Measurements from ENCODE around the gene ERAP2.

- no peak for TF ChIP-seq CTCF (IDR thresholded peaks at IDR 0.05)
- TF ChIP-seq POLR2AphosphoS5 (IDR thresholded peaks at IDR 0.05): no peak
- no peak for TF ChIP-seq POLR2A (IDR thresholded peaks at IDR 0.05)
Measured at GRCh38 chr5:96966801-96967200, 90.5 kb downstream of the ERAP2 start.
